IMR-90 (cell line): ENCODE data around the gene TBX1. TPM values are rescaled to one million over a fixed set of nuclear protein-coding genes. Genes with fewer than 3 reads are reported as not detected.

Experiments
- ATAC-seq: fragments of 200-7000 bp; cut with Tn5 transposase; 2 replicates; pipeline ENCODE4 v1.9.1; 2020; ENCODE audit warnings: low read depth, mild to moderate bottlenecking, moderate library complexity
- BruUV-seq: library from RNA; stranded (reverse); fragments of 400-500 nt; replicated peaks from 2 replicates; lab custom pipeline; 2021; lab: Mats Ljungman, UMichigan
- CTCF ChIA-PET: fragments of 300-600 bp; formaldehyde crosslinking; extraction: SDS; loops from one replicate; lab custom pipeline; 2021; ENCODE audit warnings: antibody characterized with exemption; lab: Yijun Ruan, JAX
- POLR2A ChIA-PET: fragments of 300-600 bp; sonication (Branson Sonifier 250); formaldehyde crosslinking; loops from one replicate; lab custom pipeline; 2022; ENCODE audit warnings: antibody characterized with exemption; ENCODE audit not compliant: unreplicated experiment; lab: Charles Lee
- DNase-seq: peaks from one replicate; pipeline ENCODE4 v3.0.0; 2013
- H2AFZ ChIP-seq: replicated peaks from 2 replicates; pipeline ENCODE3; 2013; ENCODE audit warnings: low read length, mild to moderate bottlenecking; ENCODE audit not compliant: poor library complexity
- H2AK5ac ChIP-seq: 2 replicates; pipeline ENCODE4 v1.6.1; 2013; ENCODE audit warnings: low read depth, low read length, inconsistent platforms
- H2AK9ac ChIP-seq: replicated peaks from 2 replicates; pipeline ENCODE3; 2013; ENCODE audit warnings: mild to moderate bottlenecking, low read depth, low read length, moderate library complexity; ENCODE audit not compliant: poor library complexity
- H2BK120ac ChIP-seq: 2 replicates; pipeline ENCODE4 v1.6.1; 2013; ENCODE audit warnings: low read depth, low read length, inconsistent platforms
- H2BK15ac ChIP-seq: 3 replicates; pipeline ENCODE4 v1.6.1; 2013; ENCODE audit warnings: low read depth, low read length, inconsistent platforms
- H2BK20ac ChIP-seq: 2 replicates; pipeline ENCODE4 v1.6.1; 2013; ENCODE audit warnings: low read depth, mild to moderate bottlenecking, inconsistent platforms, low read length, moderate library complexity
- H2BK5ac ChIP-seq: 2 replicates; pipeline ENCODE4 v1.6.1; 2013; ENCODE audit warnings: mild to moderate bottlenecking, low read depth, low read length, inconsistent platforms; ENCODE audit not compliant: poor library complexity, severe bottlenecking
- H3K14ac ChIP-seq: replicated peaks from 2 replicates; pipeline ENCODE4 v1.6.1; 2013; ENCODE audit warnings: low read depth, low read length, inconsistent platforms
- H3K18ac ChIP-seq: 2 replicates; pipeline ENCODE4 v1.6.1; 2013; ENCODE audit warnings: low read depth, low read length, control low read depth
- H3K23ac ChIP-seq: 2 replicates; pipeline ENCODE4 v1.6.1; 2013; ENCODE audit warnings: low read depth, low read length, inconsistent platforms
- H3K27ac ChIP-seq: 2 replicates; pipeline ENCODE4 v1.5.1; 2013; ENCODE audit warnings: mild to moderate bottlenecking, control low read depth, low read length; ENCODE audit not compliant: insufficient read depth
- H3K27me3 ChIP-seq: 2 replicates; pipeline ENCODE4 v1.6.1; 2013; ENCODE audit warnings: low read length; ENCODE audit not compliant: control insufficient read depth, insufficient read depth
- H3K36me3 ChIP-seq: 2 replicates; pipeline ENCODE4 v1.6.1; 2013; ENCODE audit warnings: low read length, mixed read lengths; ENCODE audit not compliant: control insufficient read depth, insufficient read depth
- H3K4ac ChIP-seq: 2 replicates; pipeline ENCODE4 v1.6.1; 2013; ENCODE audit warnings: low read depth, low read length, inconsistent platforms
- H3K4me1 ChIP-seq: 2 replicates; pipeline ENCODE4 v1.6.1; 2013; ENCODE audit warnings: low read length, mixed read lengths; ENCODE audit not compliant: control insufficient read depth, insufficient read depth
- H3K4me2 ChIP-seq: 2 replicates; pipeline ENCODE4 v1.6.1; 2013; ENCODE audit warnings: low read depth, mild to moderate bottlenecking, control low read depth, low read length, moderate library complexity
- H3K4me3 ChIP-seq: 2 replicates; pipeline ENCODE4 v1.5.1; 2013; ENCODE audit warnings: low read depth, mild to moderate bottlenecking, control low read depth, low read length, moderate library complexity; ENCODE audit not compliant: insufficient read depth
- H3K56ac ChIP-seq: 2 replicates; pipeline ENCODE4 v1.6.1; 2013; ENCODE audit warnings: low read length, inconsistent platforms; ENCODE audit not compliant: insufficient read depth; ENCODE audit errors: extremely low read depth
- H3K79me1 ChIP-seq, 2 experiments: 2 replicates each; pipeline ENCODE4 v1.6.1; 2013; ENCODE audit warnings: low read length in 2 of 2, inconsistent platforms in 1 of 2, low read depth in 1 of 2
- H3K9ac ChIP-seq: 2 replicates; pipeline ENCODE4 v1.6.1; 2013; ENCODE audit warnings: low read depth, low read length, control low read depth
- H3K9me1 ChIP-seq: 2 replicates; pipeline ENCODE4 v1.6.1; 2013; ENCODE audit warnings: low read length, inconsistent platforms; ENCODE audit not compliant: insufficient read depth
- H3K9me3 ChIP-seq: 2 replicates; pipeline ENCODE4 v1.6.1; 2013; ENCODE audit warnings: low read length; ENCODE audit not compliant: control insufficient read depth, insufficient read depth
- H4K20me1 ChIP-seq: 2 replicates; pipeline ENCODE4 v1.6.1; 2013; ENCODE audit warnings: low read length, inconsistent platforms; ENCODE audit not compliant: insufficient read depth
- H4K5ac ChIP-seq: 2 replicates; pipeline ENCODE4 v1.6.1; 2013; ENCODE audit warnings: mild to moderate bottlenecking, low read depth, low read length, control low read depth
- H4K8ac ChIP-seq, 2 experiments: 2 replicates each; pipeline ENCODE4 v1.6.1; 2013; ENCODE audit warnings: low read depth in 2 of 2, low read length in 2 of 2, control low read depth in 1 of 2, inconsistent platforms in 1 of 2
- H4K91ac ChIP-seq: 2 replicates; pipeline ENCODE4 v1.6.1; 2013; ENCODE audit warnings: low read depth, low read length, inconsistent platforms; ENCODE audit not compliant: insufficient read depth
- BHLHE40 ChIP-seq: fragments of 150-350 bp; IDR thresholded peaks from 2 replicates; pipeline ENCODE4 v1.6.1; 2016; ENCODE audit warnings: mild to moderate bottlenecking, low read depth, low read length
- CEBPB ChIP-seq: IDR thresholded peaks from 2 replicates; pipeline ENCODE4 v1.6.1; 2012; ENCODE audit warnings: low read depth, low read length, improper control_type of control experiment
- WGBS, 2 experiments: methylation state at CpG; one replicate each; pipeline versions ENCODE4 v1.1.5 to v1.1.7; 2013; ENCODE audit warnings: missing lambda C conversion rate in 2 of 2; ENCODE audit not compliant: insufficient read length in 1 of 2; ENCODE audit errors: extremely low coverage in 2 of 2; 5-methylcytosine and 5-hydroxymethylcytosine counted together
- dilution Hi-C: fragments of 300-500 bp; cut with HindIII; formaldehyde crosslinking; loops from one replicate; pipeline ENCODE4 v1.14.3; 2018; ENCODE audit warnings: low sequenced_read_pairs; ENCODE audit not compliant: unreplicated experiment
- in situ Hi-C: fragments of 300-500 bp; cut with MboI; formaldehyde crosslinking; loops from 3 replicates; pipeline ENCODE4 v1.14.3; 2019; ENCODE audit warnings: low sequenced_read_pairs, inconsistent platforms, mixed read lengths
- intact Hi-C: fragments of 100-400 bp; cut with micrococcal nuclease; formaldehyde crosslinking; loops from 2 replicates; pipeline ENCODE4 v1.10.0; 2022
- polyA plus RNA-seq, 3 experiments: library from polyadenylated mRNA; depleted of rRNA; stranded (reverse); fragments of >200 nt; gene quantifications; 2 replicates each; pipeline ENCODE4 v1.2.3, GENCODE V29; 2012; ENCODE audit warnings: low replicate concordance in 1 of 3
- total RNA-seq: library from RNA; depleted of rRNA; stranded (reverse); fragments of >200 nt; gene quantifications from 2 replicates; pipeline ENCODE4 v1.2.3, GENCODE V29; 2012

Gene TBX1
- total and polyA plus RNA-seq, 2 of the 4 experiments (the other 2 are of a cell fraction) = 0.03 TPM; not detected in 1

DNA sequence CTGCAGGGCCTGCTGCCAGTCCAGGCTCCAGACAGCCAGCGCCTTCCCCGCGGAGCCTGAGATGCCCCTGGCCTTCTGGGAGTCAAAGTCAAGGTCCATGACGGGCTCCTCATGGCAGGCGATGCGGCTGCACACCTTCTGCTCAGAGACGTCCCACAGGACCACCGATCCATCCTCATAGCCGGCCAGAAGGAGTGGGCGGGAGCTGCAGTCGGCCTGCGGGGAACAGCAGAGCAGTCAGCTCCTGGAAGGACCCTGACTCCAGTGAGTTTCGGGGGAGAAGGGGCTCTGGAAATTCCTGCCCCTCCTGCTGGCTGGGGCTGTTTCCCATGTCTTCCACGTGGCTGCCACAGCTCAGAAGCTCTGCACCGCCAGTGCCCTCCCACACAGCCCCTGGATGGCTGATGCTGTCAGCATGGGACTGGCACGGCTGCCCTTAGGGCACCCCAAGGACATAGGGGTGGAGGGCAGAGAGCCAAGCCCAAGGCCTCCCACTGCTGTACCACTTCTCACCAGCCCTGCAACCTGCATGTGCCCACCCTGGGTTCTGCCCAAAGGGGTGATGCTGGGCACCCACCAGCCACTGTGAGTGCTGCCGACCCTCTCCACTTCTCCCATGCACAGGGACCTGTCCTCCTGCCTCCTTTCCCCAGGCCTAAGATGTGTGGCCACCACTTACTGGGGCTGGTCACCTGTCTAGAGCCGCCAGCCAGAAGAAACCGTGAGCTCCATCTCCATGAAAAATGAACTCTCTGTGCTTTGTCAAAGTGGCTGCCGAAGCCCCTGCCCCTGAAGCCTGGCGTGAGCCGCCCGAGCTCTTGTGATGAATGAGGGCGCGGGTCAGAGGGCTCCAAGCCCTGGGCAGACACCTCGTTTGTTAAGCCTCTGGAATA, 41.7 kb downstream of the TBX1 start:
- Histone ChIP-seq H3K9ac (no peak overlapping the region), H2AK9ac (no peak overlapping the region), H2BK120ac (no peak overlapping the region), H3K4me2 (no peak overlapping the region), H3K4me3 (no peak overlapping the region), H3K27me3 (no peaks in the 10 kb centered on the region), H3K79me1 (no peaks in the 10 kb centered on the region), H3K9me1 (peaks cover 6% of the 10 kb centered on the region), H3K4me1 (peaks cover 14% of the 10 kb centered on the region), H3K56ac (no peak overlapping the region), H3K4ac (no peak overlapping the region), H4K5ac (no peak overlapping the region), H4K91ac (no peak overlapping the region), H3K23ac (no peak overlapping the region), H2BK5ac (no peak overlapping the region), H2AK5ac (no peak overlapping the region), H2BK15ac (no peak overlapping the region), H3K18ac (no peak overlapping the region), H3K9me3 (no peaks in the 10 kb centered on the region), H2BK20ac (no peak overlapping the region), H4K20me1 (no peaks in the 10 kb centered on the region), H2AFZ (no peak overlapping the region), H4K8ac (no peak overlapping the region), H3K36me3 (no peaks in the 10 kb centered on the region), H3K27ac (no peak overlapping the region), H3K14ac (no peak overlapping the region)
- TF ChIP-seq BHLHE40 (no peak), CEBPB (no peak)
- no TSS peak for BruUV-seq
- POLR2A ChIA-PET = no interaction called here
- CTCF ChIA-PET = no interaction called here
- no peak for ATAC-seq
- dilution Hi-C loops = no loop called here
- WGBS, 2 experiments = 82% methylated on average over 21 of the region's 26 CpGs; no CpG with 5 or more reads in 1 of the 2 experiments
- intact Hi-C loops = no loop called here
- DNase-seq = no peak
- in situ Hi-C loops = no loop called here
